A673 (cell line): ENCODE measurements around the gene SOX4.

ENCODE experiments used
- CTCF ChIP-seq: fragments of 300-800, 200-600 bp; sonication (generic); conservative IDR thresholded peaks from 2 replicates; pipeline ENCODE4 v1.5.1; 2017; ENCODE audit warnings: low read depth, mild to moderate bottlenecking, antibody characterized with exemption, low read length, moderate library complexity, mixed read lengths
- EZH2 ChIP-seq: fragments of 200-600 bp; sonication (generic); IDR thresholded peaks from 2 replicates; pipeline ENCODE4 v1.6.1; 2017; ENCODE audit warnings: borderline replicate concordance, low read depth, mild to moderate bottlenecking, mixed read lengths, antibody characterized with exemption, low read length; ENCODE audit not compliant: poor library complexity, severe bottlenecking

GRCh38 chr6:21591446-21591845 lies 2.1 kb upstream of the SOX4 start:
- TF ChIP-seq CTCF (no peak), EZH2 (no peak)
